ENCODE measurements around the gene TACR1. TPM values are rescaled to one million over a fixed set of nuclear protein-coding genes. Genes with fewer than 3 reads are reported as not detected.
"Not testable (repeated sequence)": the region's sequence is repeated elsewhere in the genome, so short reads cannot be mapped to it uniquely, and the experiment has no call there.

The TACR1 gene
- total RNA-seq, 4 donors from 2014 or later: 0.37 to 6.7 (median 5.2) TPM

- TF ChIP-seq, protein P1, sequence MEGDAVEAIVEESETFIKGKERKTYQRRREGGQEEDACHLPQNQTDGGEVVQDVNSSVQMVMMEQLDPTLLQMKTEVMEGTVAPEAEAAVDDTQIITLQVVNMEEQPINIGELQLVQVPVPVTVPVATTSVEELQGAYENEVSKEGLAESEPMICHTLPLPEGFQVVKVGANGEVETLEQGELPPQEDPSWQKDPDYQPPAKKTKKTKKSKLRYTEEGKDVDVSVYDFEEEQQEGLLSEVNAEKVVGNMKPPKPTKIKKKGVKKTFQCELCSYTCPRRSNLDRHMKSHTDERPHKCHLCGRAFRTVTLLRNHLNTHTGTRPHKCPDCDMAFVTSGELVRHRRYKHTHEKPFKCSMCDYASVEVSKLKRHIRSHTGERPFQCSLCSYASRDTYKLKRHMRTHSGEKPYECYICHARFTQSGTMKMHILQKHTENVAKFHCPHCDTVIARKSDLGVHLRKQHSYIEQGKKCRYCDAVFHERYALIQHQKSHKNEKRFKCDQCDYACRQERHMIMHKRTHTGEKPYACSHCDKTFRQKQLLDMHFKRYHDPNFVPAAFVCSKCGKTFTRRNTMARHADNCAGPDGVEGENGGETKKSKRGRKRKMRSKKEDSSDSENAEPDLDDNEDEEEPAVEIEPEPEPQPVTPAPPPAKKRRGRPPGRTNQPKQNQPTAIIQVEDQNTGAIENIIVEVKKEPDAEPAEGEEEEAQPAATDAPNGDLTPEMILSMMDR (IDR thresholded peaks at IDR 0.05): peak in 1 of 3 donors; percentile 27
- DNase-seq (ENCODE audit: low spot score) (peak; percentile 46), ATAC-seq (ENCODE audit: low FRiP score) (no peak)
These were observed 134.5 kb downstream of the TACR1 start for GRCh38 chr2:75064691-75065396.

- ATAC-seq (ENCODE audit: low FRiP score) (no peak), DNase-seq (ENCODE audit: low spot score) (no peak)
- TF ChIP-seq, protein P1 (IDR thresholded peaks at IDR 0.05): no peak
These were observed 135.4 kb downstream of the TACR1 start for GRCh38 chr2:75063906-75064305.

DNA sequence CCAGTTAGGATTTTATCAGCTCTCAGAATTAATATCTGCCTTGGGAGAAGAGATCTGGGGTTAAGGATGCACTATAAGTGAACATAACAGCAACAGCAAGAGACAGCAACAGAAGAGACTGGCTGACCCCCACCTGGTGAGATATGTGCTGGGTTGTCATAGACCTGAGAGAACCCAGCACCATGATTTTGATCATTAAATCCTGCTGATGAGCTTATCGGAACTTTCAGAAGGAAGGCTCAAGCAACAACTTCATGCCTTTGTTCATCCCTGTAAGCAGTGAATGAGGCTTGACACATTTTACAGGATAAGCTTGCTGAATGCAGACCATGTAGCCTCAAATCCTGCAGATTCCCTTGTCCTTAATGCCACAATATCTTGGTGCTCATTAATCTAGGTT, 140.9 kb downstream of the TACR1 start:
- TF ChIP-seq, protein P1 (IDR thresholded peaks at IDR 0.05): no peak
- ATAC-seq (ENCODE audit: low FRiP score): no peak
- no peak for DNase-seq (ENCODE audit: low spot score)

GRCh38 chr2:75057150-75057549, 142.2 kb downstream of the TACR1 start:
- DNase-seq (ENCODE audit: low spot score); ATAC-seq (ENCODE audit: low FRiP score): not testable (repeated sequence)

DNA sequence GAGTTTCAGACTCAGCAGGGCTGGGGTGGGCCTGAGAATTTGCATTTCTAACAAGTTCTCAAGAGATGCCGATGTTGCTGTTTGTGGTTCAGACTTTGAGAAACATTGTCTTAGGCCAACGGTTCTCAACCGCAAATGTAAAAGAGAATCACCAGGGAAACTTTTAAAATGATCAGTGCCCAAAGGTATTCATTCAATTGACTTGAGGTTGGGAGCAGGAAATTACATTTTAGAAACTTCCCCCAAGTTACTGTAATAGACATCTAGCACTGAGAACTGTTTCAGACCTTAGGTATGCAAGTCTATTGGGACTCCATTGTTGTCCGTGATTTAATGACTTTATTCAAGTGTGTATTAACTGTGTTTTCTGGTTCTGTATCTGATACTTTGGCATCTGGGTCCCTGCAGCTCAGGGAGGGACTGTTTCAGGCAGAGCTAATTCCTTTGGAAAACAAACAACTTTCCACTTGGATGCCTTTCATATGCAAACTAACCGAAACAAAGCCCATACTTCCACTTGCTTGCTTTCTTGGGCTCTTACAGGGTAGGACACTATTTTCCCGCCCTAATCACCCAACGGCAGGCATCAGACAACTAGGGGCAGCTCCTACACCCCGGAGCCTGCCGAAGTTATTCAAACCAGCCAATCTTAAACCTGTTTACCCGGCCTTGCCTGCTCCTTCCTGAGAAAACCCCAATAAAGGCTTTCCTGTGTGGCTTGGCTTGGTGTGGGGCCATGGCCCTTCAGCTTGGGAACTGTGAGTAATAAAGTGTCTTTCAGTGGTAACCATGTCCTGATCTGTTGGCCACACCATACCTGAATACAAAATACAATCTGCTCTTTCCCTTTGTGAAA, 143.3 kb downstream of the TACR1 start:
- TF ChIP-seq, protein P1 (IDR thresholded peaks at IDR 0.05): no peak
- ATAC-seq (ENCODE audit: low FRiP score) (no peak), DNase-seq (ENCODE audit: low spot score) (no peak)

DNA sequence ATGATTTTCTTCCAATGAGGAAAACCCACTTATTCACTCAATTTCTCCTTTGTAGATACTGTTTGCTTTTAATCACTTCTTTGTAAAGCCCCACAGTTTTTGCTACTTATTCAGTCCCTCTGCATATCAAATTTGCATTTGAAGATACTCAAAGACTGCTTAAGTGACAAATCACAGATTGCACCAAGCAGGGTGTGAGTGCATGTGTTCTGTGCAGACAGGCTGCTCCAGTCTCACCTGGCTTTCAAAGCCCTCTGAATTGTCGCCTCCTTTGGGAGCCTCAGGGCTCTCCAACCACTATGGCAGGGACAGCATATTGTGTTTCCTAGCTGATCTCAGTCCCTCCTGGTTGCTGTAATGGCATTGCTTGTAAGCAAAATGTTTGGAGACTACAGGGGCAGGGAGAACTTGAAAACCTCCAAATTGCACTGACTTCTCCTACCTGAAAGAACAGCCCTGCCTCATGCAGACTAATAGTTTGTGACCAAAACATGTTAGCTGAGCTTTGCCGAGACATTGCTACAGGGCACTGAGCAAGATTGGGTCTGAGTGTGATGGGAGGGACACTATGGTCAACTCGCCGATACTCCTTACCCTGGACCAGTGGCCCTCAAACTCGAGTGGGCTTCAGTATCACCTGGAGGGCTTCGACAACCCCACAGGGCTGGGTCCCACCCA, 144.0 kb downstream of the TACR1 start:
- DNase-seq (ENCODE audit: low spot score) (no peak), ATAC-seq (ENCODE audit: low FRiP score) (no peak)
- TF ChIP-seq, protein P1 (IDR thresholded peaks at IDR 0.05): no peak

- TF ChIP-seq, protein P1 (IDR thresholded peaks at IDR 0.05): no peak
- ATAC-seq (ENCODE audit: low FRiP score): no peak
- DNase-seq (ENCODE audit: low spot score): no peak
These were observed 145.0 kb downstream of the TACR1 start for GRCh38 chr2:75054296-75054695.

All from omental fat pad (tissue), 4 donors.